HUDEP-2 (cell line): ENCODE results near the gene STAM2.

Source experiments
- DNase-seq, 76 experiments: peaks; one replicate each; lab custom pipeline; 2025; ENCODE audit not compliant: unreplicated experiment in 76 of 76; lab: John Stamatoyannopoulos, UW

Gene STAM2

GRCh38 chr2:152078023-152078422, 97.5 kb downstream of the STAM2 start:
- DNase-seq: no peak

GRCh38 chr2:152075461-152076050, 100.0 kb downstream of the STAM2 start:
- no peak for DNase-seq

GRCh38 chr2:152072011-152072410, 103.6 kb downstream of the STAM2 start:
- DNase-seq: no peak

- DNase-seq: no peak
Observed at GRCh38 chr2:152071518-152071917, 104.0 kb downstream of the STAM2 start.

- no peak for DNase-seq
Observed at GRCh38 chr2:152071092-152071491, 104.5 kb downstream of the STAM2 start.

- no peak for DNase-seq
Observed at GRCh38 chr2:152068226-152068625, 107.3 kb downstream of the STAM2 start.

GRCh38 chr2:152067823-152068222, 107.7 kb downstream of the STAM2 start:
- DNase-seq: no peak
